HEK293 (cell line): ENCODE results near the gene SARS2.

Experiments
- CTCF ChIA-PET: fragments of 350-600 bp; formaldehyde crosslinking; extraction: SDS; loops from one replicate; lab custom pipeline; 2021; ENCODE audit warnings: antibody characterized with exemption; lab: Yijun Ruan, JAX
- POLR2A ChIA-PET: fragments of 300-600 bp; formaldehyde crosslinking; extraction: SDS; loops from one replicate; lab custom pipeline; 2020; ENCODE audit warnings: antibody characterized with exemption, inconsistent platforms; lab: Yijun Ruan, JAX
- H3K27ac ChIP-seq: fragments of 200-500 bp; sonication (Bioruptor generic); 2 replicates; pipeline ENCODE4 v1.5.1; 2014; ENCODE audit warnings: low read depth, low read length, control low read depth, inconsistent platforms; ENCODE audit errors: extremely low read depth
- H3K36me3 ChIP-seq, 2 experiments: fragments of 200-500 bp in 1 of 2; sonication (Bioruptor generic) in 1 of 2; 1 replicate in 1 of 2; 2 replicates in 1 of 2; pipeline ENCODE4 v1.5.1; 2014 to 2017; ENCODE audit warnings: inconsistent platforms in 2 of 2, low read length in 2 of 2; ENCODE audit not compliant: control insufficient read depth in 2 of 2, insufficient read depth in 1 of 2
- H3K4me1 ChIP-seq: fragments of 200-500 bp; sonication (Bioruptor generic); 2 replicates; pipeline ENCODE4 v1.5.1; 2014; ENCODE audit warnings: mild to moderate bottlenecking, low read length, inconsistent platforms; ENCODE audit not compliant: control insufficient read depth, insufficient read depth
- H3K4me3 ChIP-seq: 2 replicates; pipeline ENCODE4 v1.5.1; 2011; ENCODE audit warnings: low read depth, mild to moderate bottlenecking, control low read depth, low read length, moderate library complexity
- H3K9me3 ChIP-seq: fragments of 200-500 bp; sonication (Bioruptor generic); 2 replicates; pipeline ENCODE4 v1.5.1; 2014; ENCODE audit warnings: low read depth, low read length, inconsistent platforms; ENCODE audit not compliant: control insufficient read depth, insufficient read depth
- BCL11B ChIP-seq: fragments of 450-650 bp; formaldehyde crosslinking; IDR thresholded peaks from 2 replicates; pipeline ENCODE4 v1.5.1; 2016; ENCODE audit warnings: low read depth, missing biosample characterization, missing genetic modification characterization
- GFI1B ChIP-seq: fragments of 450-650 bp; formaldehyde crosslinking; IDR thresholded peaks from 2 replicates; pipeline ENCODE4 v1.5.1; 2016; ENCODE audit warnings: missing biosample characterization, missing genetic modification characterization
- IKZF3 ChIP-seq: fragments of 450-650 bp; IDR thresholded peaks from 2 replicates; pipeline ENCODE4 v1.5.0; 2018; ENCODE audit warnings: missing biosample characterization, mild to moderate bottlenecking, missing genetic modification characterization, moderate library complexity
- OVOL3 ChIP-seq: fragments of 450-650 bp; formaldehyde crosslinking; IDR thresholded peaks from 2 replicates; pipeline ENCODE4 v1.5.1; 2016; ENCODE audit warnings: missing biosample characterization, missing genetic modification characterization
- PRDM1 ChIP-seq: fragments of 450-650 bp; formaldehyde crosslinking; IDR thresholded peaks from 2 replicates; pipeline ENCODE4; 2016; ENCODE audit warnings: missing biosample characterization, missing genetic modification characterization
- RBAK ChIP-seq: fragments of 450-650 bp; formaldehyde crosslinking; IDR thresholded peaks from 2 replicates; pipeline ENCODE4 v1.5.1; 2016; ENCODE audit warnings: missing biosample characterization, missing genetic modification characterization
- SALL2 ChIP-seq: fragments of 450-650 bp; formaldehyde crosslinking; IDR thresholded peaks from 2 replicates; pipeline ENCODE4 v1.5.0; 2017; ENCODE audit warnings: missing biosample characterization, mild to moderate bottlenecking, missing genetic modification characterization, borderline replicate concordance
- SP7 ChIP-seq: fragments of 450-650 bp; formaldehyde crosslinking; IDR thresholded peaks from 2 replicates; pipeline ENCODE4 v1.5.1; 2016; ENCODE audit warnings: missing biosample characterization, missing genetic modification characterization
- WT1 ChIP-seq: fragments of 450-650 bp; formaldehyde crosslinking; IDR thresholded peaks from 2 replicates; pipeline ENCODE4 v1.5.1; 2016; ENCODE audit warnings: missing biosample characterization, missing genetic modification characterization
- ZBTB17 ChIP-seq: fragments of 450-650 bp; formaldehyde crosslinking; IDR thresholded peaks from 2 replicates; pipeline ENCODE4 v1.5.1; 2016; ENCODE audit warnings: missing biosample characterization, missing genetic modification characterization
- ZNF155 ChIP-seq: fragments of 450-650 bp; formaldehyde crosslinking; IDR thresholded peaks from 2 replicates; pipeline ENCODE4 v1.5.1; 2016; ENCODE audit warnings: missing biosample characterization, missing genetic modification characterization
- ZNF223 ChIP-seq: fragments of 450-650 bp; formaldehyde crosslinking; IDR thresholded peaks from 2 replicates; pipeline ENCODE4 v1.5.1; 2016; ENCODE audit warnings: missing biosample characterization, missing genetic modification characterization
- ZNF239 ChIP-seq: fragments of 450-650 bp; formaldehyde crosslinking; IDR thresholded peaks from 2 replicates; pipeline ENCODE4 v1.5.1; 2016; ENCODE audit warnings: missing biosample characterization, missing genetic modification characterization
- ZNF324 ChIP-seq: fragments of 450-650 bp; formaldehyde crosslinking; IDR thresholded peaks from 2 replicates; pipeline ENCODE4 v1.5.1; 2016; ENCODE audit warnings: missing biosample characterization, missing genetic modification characterization
- ZNF404 ChIP-seq: fragments of 450-650 bp; formaldehyde crosslinking; IDR thresholded peaks from 2 replicates; pipeline ENCODE4 v1.5.1; 2017; ENCODE audit warnings: missing biosample characterization, missing genetic modification characterization
- ZNF510 ChIP-seq: fragments of 450-650 bp; formaldehyde crosslinking; IDR thresholded peaks from 2 replicates; pipeline ENCODE4 v1.5.1; 2018; ENCODE audit warnings: mild to moderate bottlenecking, missing genetic modification characterization, missing biosample characterization; ENCODE audit not compliant: insufficient replicate concordance
- ZNF600 ChIP-seq: fragments of 450-650 bp; formaldehyde crosslinking; IDR thresholded peaks from 2 replicates; pipeline ENCODE4 v1.5.1; 2016; ENCODE audit warnings: missing biosample characterization, missing genetic modification characterization
- ZNF629 ChIP-seq: fragments of 450-650 bp; formaldehyde crosslinking; IDR thresholded peaks from 2 replicates; pipeline ENCODE4 v1.5.1; 2017; ENCODE audit warnings: missing biosample characterization, missing genetic modification characterization
- ZNF660 ChIP-seq: fragments of 450-650 bp; IDR thresholded peaks from 2 replicates; pipeline ENCODE4 v1.5.1; 2018; ENCODE audit warnings: missing biosample characterization, mild to moderate bottlenecking, missing genetic modification characterization
- ZNF677 ChIP-seq: fragments of 450-650 bp; IDR thresholded peaks from 2 replicates; pipeline ENCODE4 v1.5.0; 2018; ENCODE audit warnings: missing biosample characterization, mild to moderate bottlenecking, missing genetic modification characterization, moderate library complexity
- ZNF777 ChIP-seq: fragments of 450-650 bp; formaldehyde crosslinking; IDR thresholded peaks from 2 replicates; pipeline ENCODE4 v1.5.1; 2017; ENCODE audit warnings: missing biosample characterization, missing genetic modification characterization, borderline replicate concordance
- ZNF785 ChIP-seq: fragments of 450-650 bp; formaldehyde crosslinking; IDR thresholded peaks from 2 replicates; pipeline ENCODE4 v1.5.1; 2016; ENCODE audit warnings: missing biosample characterization, missing genetic modification characterization
- ZNF843 ChIP-seq: fragments of 450-650 bp; formaldehyde crosslinking; IDR thresholded peaks from 2 replicates; pipeline ENCODE4 v1.5.1; 2016; ENCODE audit warnings: missing biosample characterization, missing genetic modification characterization
- ZXDB ChIP-seq: fragments of 450-650 bp; formaldehyde crosslinking; IDR thresholded peaks from 2 replicates; pipeline ENCODE4 v1.5.1; 2016; ENCODE audit warnings: missing biosample characterization, missing genetic modification characterization
- TF ChIP-seq, protein P1 (sequence below): fragments of 450-650 bp; formaldehyde crosslinking; optimal IDR thresholded peaks from 2 replicates; pipeline ENCODE3; 2016; ENCODE audit warnings: missing biosample characterization, mild to moderate bottlenecking, missing genetic modification characterization
- TF ChIP-seq, protein P2 (sequence below): fragments of 450-650 bp; formaldehyde crosslinking; IDR thresholded peaks from 2 replicates; pipeline ENCODE4 v1.5.1; 2016; ENCODE audit warnings: missing biosample characterization, missing genetic modification characterization
- TF ChIP-seq, protein P3 (sequence below): fragments of 450-650 bp; formaldehyde crosslinking; IDR thresholded peaks from 2 replicates; pipeline ENCODE4 v1.5.1; 2016; ENCODE audit warnings: missing biosample characterization, missing genetic modification characterization
- TF ChIP-seq, protein P4 (sequence below): fragments of 450-650 bp; formaldehyde crosslinking; IDR thresholded peaks from 2 replicates; pipeline ENCODE4 v1.5.1; 2016; ENCODE audit warnings: missing biosample characterization, missing genetic modification characterization
- TF ChIP-seq, protein P5 (sequence below): fragments of 450-650 bp; formaldehyde crosslinking; IDR thresholded peaks from 2 replicates; pipeline ENCODE4 v1.5.1; 2017; ENCODE audit warnings: missing biosample characterization, missing genetic modification characterization

Gene SARS2

DNA sequence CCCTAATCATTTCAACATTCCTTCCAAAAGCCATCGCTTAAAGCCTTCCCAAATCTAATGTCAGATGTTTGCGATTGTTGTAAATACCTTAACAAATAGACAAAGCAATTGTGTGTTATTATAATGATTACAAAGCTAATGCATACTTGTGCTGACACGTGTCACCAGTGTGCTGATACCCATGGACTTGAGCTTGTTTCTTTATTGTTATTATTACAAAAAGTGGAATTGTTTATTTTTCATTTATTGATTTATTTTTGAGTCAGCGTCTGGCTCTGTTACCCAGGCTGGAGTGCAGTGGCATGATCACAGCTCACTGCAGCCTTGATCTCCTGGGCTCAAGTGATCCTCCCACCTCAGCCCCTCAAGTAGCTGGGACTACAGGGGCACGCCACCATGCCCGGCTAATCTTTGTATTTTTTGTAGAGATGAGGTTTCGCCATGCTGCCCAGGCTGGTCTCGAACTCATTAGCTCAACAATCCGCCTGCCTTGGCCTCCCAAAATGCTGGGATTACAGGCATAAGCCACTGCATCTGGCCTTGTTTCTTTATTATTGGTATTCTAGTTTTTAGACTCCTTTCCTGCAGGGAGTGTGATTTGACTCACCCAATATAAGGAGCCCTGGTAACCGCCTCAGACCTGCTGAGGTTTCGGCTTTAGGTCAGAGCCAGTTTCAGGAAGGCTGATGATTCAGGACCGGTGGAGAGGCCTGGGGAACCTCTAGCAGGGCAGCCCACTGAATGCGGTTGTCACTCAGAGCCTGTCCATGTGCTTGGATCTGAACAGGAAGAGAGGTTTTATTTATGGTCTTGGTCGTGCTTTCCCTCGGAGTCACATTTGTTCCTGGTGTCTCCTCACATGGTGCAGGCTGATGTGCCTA lies 47.1 kb upstream of the SARS2 start:
- Histone ChIP-seq H3K4me1 (peaks cover 32% of the 10 kb centered on the region), H3K4me3 (no peak overlapping the region), H3K9me3 (no peaks in the 10 kb centered on the region), H3K27ac (peak overlapping the region; percentile 78), H3K36me3 (peaks cover 0 to 11% of the 10 kb centered on the region in 2 experiments; a peak in 2 of 3 replicates)
- CTCF ChIA-PET: interaction anchor here (0.6 to 5.9 kb wide), 28 partner anchors 8 to 361 kb away, joined by 3 to 62 read pairs (median 5); partner anchors contain the start of gene FBXO27
- POLR2A ChIA-PET: interaction anchor here (1.4 to 2.6 kb wide), 2 partner anchors 11 to 54 kb away, joined by 6 to 24 read pairs; partner anchors contain the start of gene FBXO27
- TF ChIP-seq ZNF324 (tag by site-specific recombination): no peak
- TF ChIP-seq WT1 (tag by site-specific recombination): peak; percentile 20
- no peak for TF ChIP-seq ZNF629 (tag by site-specific recombination)
- TF ChIP-seq, protein P1, sequence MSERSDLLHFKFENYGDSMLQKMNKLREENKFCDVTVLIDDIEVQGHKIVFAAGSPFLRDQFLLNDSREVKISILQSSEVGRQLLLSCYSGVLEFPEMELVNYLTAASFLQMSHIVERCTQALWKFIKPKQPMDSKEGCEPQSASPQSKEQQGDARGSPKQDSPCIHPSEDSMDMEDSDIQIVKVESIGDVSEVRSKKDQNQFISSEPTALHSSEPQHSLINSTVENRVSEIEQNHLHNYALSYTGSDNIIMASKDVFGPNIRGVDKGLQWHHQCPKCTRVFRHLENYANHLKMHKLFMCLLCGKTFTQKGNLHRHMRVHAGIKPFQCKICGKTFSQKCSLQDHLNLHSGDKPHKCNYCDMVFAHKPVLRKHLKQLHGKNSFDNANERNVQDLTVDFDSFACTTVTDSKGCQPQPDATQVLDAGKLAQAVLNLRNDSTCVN (tag by site-specific recombination): no peak
- no peak for TF ChIP-seq SALL2 (tag by site-specific recombination)
- TF ChIP-seq IKZF3 (tag by site-specific recombination): 0 out of 2 replicates have a peak, but pooled peaks have one; percentile 10
- no peak for TF ChIP-seq GFI1B
- TF ChIP-seq, protein P2, sequence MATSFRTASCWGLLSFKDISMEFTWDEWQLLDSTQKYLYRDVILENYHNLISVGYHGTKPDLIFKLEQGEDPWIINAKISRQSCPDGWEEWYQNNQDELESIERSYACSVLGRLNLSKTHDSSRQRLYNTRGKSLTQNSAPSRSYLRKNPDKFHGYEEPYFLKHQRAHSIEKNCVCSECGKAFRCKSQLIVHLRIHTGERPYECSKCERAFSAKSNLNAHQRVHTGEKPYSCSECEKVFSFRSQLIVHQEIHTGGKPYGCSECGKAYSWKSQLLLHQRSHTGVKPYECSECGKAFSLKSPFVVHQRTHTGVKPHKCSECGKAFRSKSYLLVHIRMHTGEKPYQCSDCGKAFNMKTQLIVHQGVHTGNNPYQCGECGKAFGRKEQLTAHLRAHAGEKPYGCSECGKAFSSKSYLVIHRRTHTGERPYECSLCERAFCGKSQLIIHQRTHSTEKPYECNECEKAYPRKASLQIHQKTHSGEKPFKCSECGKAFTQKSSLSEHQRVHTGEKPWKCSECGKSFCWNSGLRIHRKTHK (tag by site-specific recombination): no peak
- no peak for TF ChIP-seq ZNF677
- TF ChIP-seq ZXDB (tag by site-specific recombination): no peak
- no peak for TF ChIP-seq OVOL3 (tag by site-specific recombination)
- TF ChIP-seq SP7 (tag by site-specific recombination): no peak; the same call in 1 of the 2 replicates
- TF ChIP-seq RBAK (tag by site-specific recombination): no peak
- no peak for TF ChIP-seq PRDM1 (tag by site-specific recombination)
- TF ChIP-seq ZNF660: no peak
- no peak for TF ChIP-seq BCL11B (tag by site-specific recombination)
- TF ChIP-seq, protein P3, sequence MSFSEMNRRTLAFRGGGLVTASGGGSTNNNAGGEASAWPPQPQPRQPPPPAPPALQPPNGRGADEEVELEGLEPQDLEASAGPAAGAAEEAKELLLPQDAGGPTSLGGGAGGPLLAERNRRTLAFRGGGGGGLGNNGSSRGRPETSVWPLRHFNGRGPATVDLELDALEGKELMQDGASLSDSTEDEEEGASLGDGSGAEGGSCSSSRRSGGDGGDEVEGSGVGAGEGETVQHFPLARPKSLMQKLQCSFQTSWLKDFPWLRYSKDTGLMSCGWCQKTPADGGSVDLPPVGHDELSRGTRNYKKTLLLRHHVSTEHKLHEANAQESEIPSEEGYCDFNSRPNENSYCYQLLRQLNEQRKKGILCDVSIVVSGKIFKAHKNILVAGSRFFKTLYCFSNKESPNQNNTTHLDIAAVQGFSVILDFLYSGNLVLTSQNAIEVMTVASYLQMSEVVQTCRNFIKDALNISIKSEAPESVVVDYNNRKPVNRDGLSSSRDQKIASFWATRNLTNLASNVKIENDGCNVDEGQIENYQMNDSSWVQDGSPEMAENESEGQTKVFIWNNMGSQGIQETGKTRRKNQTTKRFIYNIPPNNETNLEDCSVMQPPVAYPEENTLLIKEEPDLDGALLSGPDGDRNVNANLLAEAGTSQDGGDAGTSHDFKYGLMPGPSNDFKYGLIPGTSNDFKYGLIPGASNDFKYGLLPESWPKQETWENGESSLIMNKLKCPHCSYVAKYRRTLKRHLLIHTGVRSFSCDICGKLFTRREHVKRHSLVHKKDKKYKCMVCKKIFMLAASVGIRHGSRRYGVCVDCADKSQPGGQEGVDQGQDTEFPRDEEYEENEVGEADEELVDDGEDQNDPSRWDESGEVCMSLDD: no peak; the same call in 1 of the 2 replicates
- no peak for TF ChIP-seq ZNF404 (tag by site-specific recombination)
- TF ChIP-seq ZBTB17 (tag by site-specific recombination): peak; percentile 75
- no peak for TF ChIP-seq ZNF239 (tag by site-specific recombination)
- TF ChIP-seq ZNF223 (tag by site-specific recombination): no peak
- TF ChIP-seq ZNF843 (tag by site-specific recombination): no peak
- no peak for TF ChIP-seq ZNF785 (tag by site-specific recombination)
- TF ChIP-seq, protein P4, sequence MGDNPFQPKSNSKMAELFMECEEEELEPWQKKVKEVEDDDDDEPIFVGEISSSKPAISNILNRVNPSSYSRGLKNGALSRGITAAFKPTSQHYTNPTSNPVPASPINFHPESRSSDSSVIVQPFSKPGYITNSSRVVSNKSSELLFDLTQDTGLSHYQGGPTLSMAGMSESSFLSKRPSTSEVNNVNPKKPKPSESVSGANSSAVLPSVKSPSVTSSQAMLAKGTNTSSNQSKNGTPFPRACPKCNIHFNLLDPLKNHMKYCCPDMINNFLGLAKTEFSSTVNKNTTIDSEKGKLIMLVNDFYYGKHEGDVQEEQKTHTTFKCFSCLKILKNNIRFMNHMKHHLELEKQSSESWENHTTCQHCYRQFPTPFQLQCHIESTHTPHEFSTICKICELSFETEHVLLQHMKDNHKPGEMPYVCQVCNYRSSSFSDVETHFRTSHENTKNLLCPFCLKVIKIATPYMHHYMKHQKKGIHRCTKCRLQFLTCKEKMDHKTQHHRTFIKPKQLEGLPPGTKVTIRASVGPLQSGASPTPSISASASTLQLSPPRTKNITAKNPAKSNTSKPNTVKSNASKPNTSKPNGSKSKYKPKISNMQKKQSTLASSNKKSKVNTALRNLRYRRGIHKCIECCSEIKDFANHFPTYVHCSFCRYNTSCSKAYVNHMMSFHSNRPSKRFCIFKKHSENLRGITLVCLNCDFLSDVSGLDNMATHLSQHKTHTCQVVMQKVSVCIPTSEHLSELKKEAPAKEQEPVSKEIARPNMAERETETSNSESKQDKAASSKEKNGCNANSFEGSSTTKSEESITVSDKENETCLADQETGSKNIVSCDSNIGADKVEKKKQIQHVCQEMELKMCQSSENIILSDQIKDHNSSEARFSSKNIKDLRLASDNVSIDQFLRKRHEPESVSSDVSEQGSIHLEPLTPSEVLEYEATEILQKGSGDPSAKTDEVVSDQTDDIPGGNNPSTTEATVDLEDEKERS (tag by site-specific recombination): no peak
- no peak for TF ChIP-seq ZNF510 (tag by site-specific recombination)
- no peak for TF ChIP-seq ZNF155 (tag by site-specific recombination)
- TF ChIP-seq, protein P5, sequence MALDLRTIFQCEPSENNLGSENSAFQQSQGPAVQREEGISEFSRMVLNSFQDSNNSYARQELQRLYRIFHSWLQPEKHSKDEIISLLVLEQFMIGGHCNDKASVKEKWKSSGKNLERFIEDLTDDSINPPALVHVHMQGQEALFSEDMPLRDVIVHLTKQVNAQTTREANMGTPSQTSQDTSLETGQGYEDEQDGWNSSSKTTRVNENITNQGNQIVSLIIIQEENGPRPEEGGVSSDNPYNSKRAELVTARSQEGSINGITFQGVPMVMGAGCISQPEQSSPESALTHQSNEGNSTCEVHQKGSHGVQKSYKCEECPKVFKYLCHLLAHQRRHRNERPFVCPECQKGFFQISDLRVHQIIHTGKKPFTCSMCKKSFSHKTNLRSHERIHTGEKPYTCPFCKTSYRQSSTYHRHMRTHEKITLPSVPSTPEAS (tag by site-specific recombination): no peak
- no peak for TF ChIP-seq ZNF777 (tag by site-specific recombination)
- 0 out of 2 replicates have a peak, but pooled peaks have one; percentile 54 for TF ChIP-seq ZNF600 (tag by site-specific recombination)
